ENCODE data around the gene NPFFR1.

- no peak for TF ChIP-seq CTCF (IDR thresholded peaks at IDR 0.05 in 8 of 11, conservative IDR thresholded peaks at IDR 0.05 in 3 of 11)
- TF ChIP-seq POLR2A (IDR thresholded peaks at IDR 0.05) = no peak
Observed at GRCh38 chr10:70299876-70300275, 16.1 kb upstream of the NPFFR1 start.
